DOHH2 (cell line): ENCODE measurements around the gene SEC16A.

Experiments used
- EZH2phosphoT487 ChIP-seq: fragments of 200-600 bp; sonication (generic); IDR thresholded peaks from 2 replicates; pipeline ENCODE4 v1.6.1; 2017; ENCODE audit warnings: borderline replicate concordance, mild to moderate bottlenecking, antibody characterized with exemption, low read length, moderate library complexity, mixed read lengths
- TF ChIP-seq, protein P1 (sequence below): fragments of 200-600 bp; sonication (generic); IDR thresholded peaks from one replicate; pipeline ENCODE4 v1.5.1; 2014; ENCODE audit warnings: antibody characterized with exemption, mild to moderate bottlenecking, low read depth, low read length; ENCODE audit not compliant: poor library complexity, severe bottlenecking

GRCh38 chr9:136416427-136416826 is 66.4 kb downstream of the SEC16A start:
- TF ChIP-seq, protein P1, sequence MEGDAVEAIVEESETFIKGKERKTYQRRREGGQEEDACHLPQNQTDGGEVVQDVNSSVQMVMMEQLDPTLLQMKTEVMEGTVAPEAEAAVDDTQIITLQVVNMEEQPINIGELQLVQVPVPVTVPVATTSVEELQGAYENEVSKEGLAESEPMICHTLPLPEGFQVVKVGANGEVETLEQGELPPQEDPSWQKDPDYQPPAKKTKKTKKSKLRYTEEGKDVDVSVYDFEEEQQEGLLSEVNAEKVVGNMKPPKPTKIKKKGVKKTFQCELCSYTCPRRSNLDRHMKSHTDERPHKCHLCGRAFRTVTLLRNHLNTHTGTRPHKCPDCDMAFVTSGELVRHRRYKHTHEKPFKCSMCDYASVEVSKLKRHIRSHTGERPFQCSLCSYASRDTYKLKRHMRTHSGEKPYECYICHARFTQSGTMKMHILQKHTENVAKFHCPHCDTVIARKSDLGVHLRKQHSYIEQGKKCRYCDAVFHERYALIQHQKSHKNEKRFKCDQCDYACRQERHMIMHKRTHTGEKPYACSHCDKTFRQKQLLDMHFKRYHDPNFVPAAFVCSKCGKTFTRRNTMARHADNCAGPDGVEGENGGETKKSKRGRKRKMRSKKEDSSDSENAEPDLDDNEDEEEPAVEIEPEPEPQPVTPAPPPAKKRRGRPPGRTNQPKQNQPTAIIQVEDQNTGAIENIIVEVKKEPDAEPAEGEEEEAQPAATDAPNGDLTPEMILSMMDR = no peak
- TF ChIP-seq EZH2phosphoT487 = no peak
